SIG-M5 treated with dmso at 0.1 percent for 504 hours (cell line): ENCODE results near the gene ATP1A4.

Source experiments
- DNase-seq: peaks from one replicate; lab custom pipeline; 2025; ENCODE audit not compliant: unreplicated experiment; lab: John Stamatoyannopoulos, UW

ATP1A4 gene

GRCh38 chr1:160224606-160225005, 73.2 kb downstream of the ATP1A4 start:
- DNase-seq: no peak

GRCh38 chr1:160225345-160225744, 73.9 kb downstream of the ATP1A4 start:
- no peak for DNase-seq

GRCh38 chr1:160226623-160227022, 75.2 kb downstream of the ATP1A4 start:
- no peak for DNase-seq

GRCh38 chr1:160227034-160227433, 75.6 kb downstream of the ATP1A4 start:
- DNase-seq: no peak

GRCh38 chr1:160227561-160227960, 76.2 kb downstream of the ATP1A4 start:
- DNase-seq: no peak

- DNase-seq: no peak
Measured at GRCh38 chr1:160228431-160228830, 77.0 kb downstream of the ATP1A4 start.

- no peak for DNase-seq
Measured at GRCh38 chr1:160232911-160233310, 81.5 kb downstream of the ATP1A4 start.
